Astrocyte (in vitro differentiated cells and primary cell): ENCODE results near the gene IZUMO3.

Experiments
- CTCF ChIP-seq: IDR thresholded peaks from 2 replicates; pipeline ENCODE4 v1.5.1; 2011; ENCODE audit warnings: low read depth, mild to moderate bottlenecking, inconsistent platforms, low read length, moderate library complexity; ENCODE audit not compliant: insufficient read depth
- EZH2 ChIP-seq: IDR thresholded peaks from 2 replicates; pipeline ENCODE4 v1.6.1; 2012; ENCODE audit warnings: mild to moderate bottlenecking, low read length, inconsistent platforms; ENCODE audit not compliant: insufficient read depth

- TF ChIP-seq CTCF (no peak), EZH2 (no peak)
Observed at GRCh38 chr9:24545285-24545684, 412 bp downstream of the IZUMO3 start.
